WERI-Rb-1 (cell line): ENCODE results near the gene MYBPC2.

Experiments
- DNase-seq: peaks from one replicate; pipeline ENCODE4 v3.0.0-alpha.2; 2020
- H3K27ac ChIP-seq: fragments of 250-450 bp; sonication (Bioruptor Pico); 2 replicates; pipeline ENCODE4 v1.5.1; 2020; ENCODE audit warnings: mild to moderate bottlenecking, moderate library complexity
- H3K27me3 ChIP-seq: fragments of 250-450 bp; sonication (Bioruptor Pico); 2 replicates; pipeline ENCODE4 v1.5.1; 2021; ENCODE audit warnings: mild to moderate bottlenecking, low read depth, moderate library complexity; ENCODE audit not compliant: insufficient read depth, severe bottlenecking
- H3K36me3 ChIP-seq: fragments of 250-450 bp; sonication (Bioruptor Pico); 2 replicates; pipeline ENCODE4 v1.5.1; 2020; ENCODE audit warnings: mild to moderate bottlenecking, moderate library complexity
- H3K4me3 ChIP-seq: 2 replicates; pipeline ENCODE4 v1.5.1; 2011; ENCODE audit warnings: low read depth, mild to moderate bottlenecking, control low read depth, low read length
- H3K9me3 ChIP-seq: fragments of 250-450 bp; sonication (Bioruptor Pico); 2 replicates; pipeline ENCODE4 v1.5.1; 2021; ENCODE audit warnings: mild to moderate bottlenecking, moderate library complexity; ENCODE audit not compliant: severe bottlenecking
- CTCF ChIP-seq: IDR thresholded peaks from 2 replicates; pipeline ENCODE4 v1.5.1; 2011; ENCODE audit warnings: low read depth, mild to moderate bottlenecking, control low read depth, inconsistent platforms, low read length

Gene MYBPC2

DNA sequence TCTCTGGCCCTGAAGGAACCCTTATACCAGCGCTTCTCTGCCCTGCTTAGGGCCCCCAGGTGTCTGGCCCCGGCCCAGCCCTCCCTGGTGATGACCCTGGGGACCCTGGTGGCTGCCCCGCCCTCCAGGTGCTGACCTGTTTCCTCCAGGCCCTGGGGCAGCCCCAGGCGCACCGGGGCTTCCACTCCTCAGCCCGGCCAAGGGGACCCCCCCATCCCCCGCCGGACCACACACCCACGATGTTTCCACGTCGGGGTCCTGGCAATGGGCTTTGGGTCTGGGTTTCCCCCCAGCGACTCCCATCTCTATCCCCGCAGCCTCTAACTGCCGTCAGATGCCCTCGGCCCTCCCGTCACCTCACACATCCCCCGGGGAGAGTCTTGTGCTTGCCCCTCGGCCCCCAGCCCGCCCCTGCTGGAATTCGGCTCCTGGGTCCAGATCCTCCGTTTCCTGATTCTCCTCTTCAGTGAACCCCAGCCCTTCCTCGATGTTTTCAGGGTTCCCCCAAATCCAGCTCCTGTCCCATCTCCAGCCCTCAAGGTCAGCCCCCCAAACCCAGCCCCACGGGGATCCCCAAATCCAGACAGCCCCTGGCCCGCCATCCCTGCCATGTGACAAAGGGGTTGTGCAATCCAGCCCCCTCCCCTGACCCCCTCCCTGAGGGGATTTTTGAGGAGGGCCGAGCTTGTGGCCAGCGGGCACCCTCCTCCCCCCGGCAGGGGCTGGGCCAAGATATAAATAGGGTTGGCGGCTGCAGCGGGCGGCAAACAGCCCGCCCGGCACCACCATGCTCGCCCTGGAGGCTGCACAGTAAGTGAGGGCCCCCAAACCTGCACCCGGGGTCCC lies 14.3 kb upstream of the MYBPC2 start, which contains the start of gene SPIB:
SPIB (plus strand) TSS at position 763 of the 846 bp plus-strand sequence; CDS start at position 788, 25 bp downstream.
- Histone ChIP-seq H3K27me3 (no peaks in the 10 kb centered on the region), H3K27ac (no peak within 1 kb of the TSS), H3K4me3 (no peak within 1 kb of the TSS), H3K9me3 (no peaks in the 10 kb centered on the region), H3K36me3 (peaks cover 14% of the 10 kb centered on the region)
- TF ChIP-seq CTCF, result no peak
- DNase-seq, result no peak

DNA sequence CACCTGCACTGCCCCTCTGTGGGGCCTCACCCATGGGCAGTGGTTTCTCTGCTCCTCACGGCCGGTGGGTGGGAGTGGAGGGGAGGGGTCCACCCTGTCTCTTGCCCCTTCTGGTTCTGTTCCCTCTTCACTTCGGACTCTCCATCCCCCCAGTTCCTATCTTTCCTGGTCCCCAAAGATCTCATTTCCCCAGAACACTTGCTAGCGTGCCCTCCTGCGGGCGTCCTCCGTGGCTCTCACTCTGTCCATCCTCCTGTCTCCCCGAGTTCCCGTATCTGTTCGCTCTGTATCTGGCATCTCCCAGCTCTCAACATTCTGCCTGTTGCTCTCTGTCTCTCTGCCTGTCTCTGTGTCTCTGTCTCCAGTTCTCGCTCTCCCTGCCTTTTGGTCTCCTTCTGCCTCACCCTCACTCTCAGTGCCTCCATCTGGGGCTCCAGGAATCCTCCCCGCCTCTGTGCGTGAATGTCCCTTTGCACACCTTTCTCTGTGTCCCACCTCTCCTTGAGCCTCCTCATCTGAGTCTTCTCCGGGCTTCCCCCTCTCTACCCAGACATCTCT lies 13.6 kb upstream of the MYBPC2 start:
- no peak for TF ChIP-seq CTCF
- no peaks in the 10 kb centered on the region for H3K27me3 ChIP-seq
- H3K4me3 ChIP-seq, result no peak overlapping the region
- no peaks in the 10 kb centered on the region for H3K9me3 ChIP-seq
- DNase-seq, result no peak
- H3K27ac ChIP-seq, result no peak overlapping the region
- peaks cover 14% of the 10 kb centered on the region for H3K36me3 ChIP-seq

DNA sequence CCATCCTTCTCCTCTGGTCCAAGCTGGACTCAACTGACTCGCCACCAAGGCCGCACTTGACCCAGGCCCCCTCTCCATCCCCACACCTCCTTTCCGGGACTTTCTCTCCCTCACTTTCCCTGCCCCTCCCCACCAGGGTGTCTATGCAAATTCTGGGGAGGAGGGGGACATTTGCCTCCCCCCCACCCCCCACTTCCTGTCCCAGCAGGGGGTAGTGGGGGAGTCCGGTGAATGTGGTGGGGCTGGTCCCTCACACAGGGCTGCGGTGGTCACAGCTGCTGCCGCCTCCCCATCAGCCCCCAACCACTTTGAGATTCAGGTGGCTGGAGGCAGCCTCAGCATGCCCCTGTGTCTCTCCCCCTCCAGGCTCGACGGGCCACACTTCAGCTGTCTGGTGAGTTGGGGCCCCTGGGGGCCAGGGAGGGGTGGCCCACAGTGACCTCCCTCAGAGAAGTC lies 13.1 kb upstream of the MYBPC2 start:
- DNase-seq, result no peak
- Histone ChIP-seq H3K27ac (no peak overlapping the region), H3K4me3 (no peak overlapping the region), H3K36me3 (peaks cover 10% of the 10 kb centered on the region), H3K27me3 (no peaks in the 10 kb centered on the region), H3K9me3 (no peaks in the 10 kb centered on the region)
- TF ChIP-seq CTCF, result no peak

DNA sequence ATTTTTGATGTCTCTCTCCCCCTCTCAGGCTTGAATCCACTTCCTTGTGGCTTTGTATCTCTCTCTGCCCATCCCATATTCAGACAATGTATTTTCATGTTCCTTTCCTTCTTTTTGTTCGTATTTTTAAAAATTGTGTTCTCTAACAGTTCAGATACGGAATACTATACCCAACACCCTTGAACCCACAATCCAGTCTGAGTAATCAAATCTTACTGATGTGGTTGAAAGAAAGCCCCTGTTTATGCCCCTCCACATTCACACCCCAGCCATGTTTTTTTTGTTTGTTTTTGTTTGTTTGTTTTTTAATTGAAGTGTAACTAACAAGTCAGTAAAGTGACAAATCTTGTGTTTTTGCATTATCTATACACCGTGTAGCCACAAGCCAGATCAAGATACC lies 12.6 kb upstream of the MYBPC2 start:
- no peak for TF ChIP-seq CTCF
- no peak overlapping the region for H3K4me3 ChIP-seq

DNA sequence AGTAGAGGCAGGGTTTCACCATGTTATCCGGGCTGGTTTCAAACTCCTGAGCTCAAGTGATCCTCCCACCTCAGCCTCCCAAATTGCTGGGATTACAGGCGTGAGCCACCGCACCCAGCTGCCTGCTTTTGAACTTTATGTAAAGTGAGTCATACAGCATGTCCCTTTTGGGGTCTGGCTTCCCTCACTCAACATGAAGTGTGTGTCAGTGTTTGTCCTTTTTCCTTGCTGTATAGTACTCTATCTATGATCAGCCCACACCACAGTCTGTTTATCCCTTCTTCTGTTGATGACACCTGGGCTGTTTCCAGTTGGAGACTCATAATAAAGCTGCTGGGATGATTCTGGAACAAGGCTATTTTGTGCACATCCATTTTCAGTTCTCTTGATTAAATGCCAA lies 11.9 kb upstream of the MYBPC2 start:
- no peak for DNase-seq
- no peak for TF ChIP-seq CTCF
- peaks cover 6% of the 10 kb centered on the region for H3K36me3 ChIP-seq
- no peaks in the 10 kb centered on the region for H3K9me3 ChIP-seq
- H3K4me3 ChIP-seq, result no peak overlapping the region
- no peak overlapping the region for H3K27ac ChIP-seq
- no peaks in the 10 kb centered on the region for H3K27me3 ChIP-seq

More for the DNA sequence above, 12.6 kb upstream of the MYBPC2 start:
- Histone ChIP-seq H3K27ac (no peak overlapping the region), H3K36me3 (peaks cover 8% of the 10 kb centered on the region), H3K9me3 (no peaks in the 10 kb centered on the region), H3K27me3 (no peaks in the 10 kb centered on the region)
- no peak for DNase-seq
